ENCODE results near the gene CD96.

The CD96 gene

DNA sequence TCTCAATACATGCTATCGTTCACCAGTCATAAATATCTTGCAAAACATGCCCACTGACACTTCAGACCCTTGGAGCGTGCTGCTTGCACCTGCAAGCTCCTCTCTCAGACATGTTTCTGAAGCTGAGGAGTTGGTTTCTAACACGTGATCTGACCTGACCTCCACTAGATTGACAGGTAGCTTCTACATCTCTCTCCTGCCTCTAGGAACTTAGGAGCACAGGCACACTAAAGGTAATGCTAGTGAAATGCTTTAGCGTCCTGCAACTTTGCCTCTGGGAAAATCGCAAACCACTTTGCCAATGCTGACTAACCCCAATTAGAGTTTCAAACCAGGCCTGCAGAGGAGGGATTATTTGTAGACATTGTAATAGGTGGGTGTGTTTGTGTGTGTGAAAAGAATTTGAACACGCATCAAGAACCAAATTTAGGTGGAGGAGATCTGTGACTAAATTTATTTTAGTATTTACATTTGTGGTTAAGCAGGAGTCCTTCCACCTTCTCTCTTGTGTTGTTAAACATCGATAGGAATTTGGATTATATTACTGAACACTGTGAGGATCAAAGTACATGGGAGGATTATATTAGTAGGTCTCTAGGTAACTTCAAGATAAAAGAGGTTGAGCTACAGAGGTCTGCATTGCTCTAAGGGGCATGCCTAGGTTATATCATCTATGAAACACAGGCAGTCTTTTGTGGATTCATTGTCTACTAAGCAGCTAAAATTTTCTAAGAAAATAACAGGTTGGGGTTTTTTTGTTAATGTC lies 139.8 kb downstream of the CD96 start:
- DNase-seq = no peak

DNA sequence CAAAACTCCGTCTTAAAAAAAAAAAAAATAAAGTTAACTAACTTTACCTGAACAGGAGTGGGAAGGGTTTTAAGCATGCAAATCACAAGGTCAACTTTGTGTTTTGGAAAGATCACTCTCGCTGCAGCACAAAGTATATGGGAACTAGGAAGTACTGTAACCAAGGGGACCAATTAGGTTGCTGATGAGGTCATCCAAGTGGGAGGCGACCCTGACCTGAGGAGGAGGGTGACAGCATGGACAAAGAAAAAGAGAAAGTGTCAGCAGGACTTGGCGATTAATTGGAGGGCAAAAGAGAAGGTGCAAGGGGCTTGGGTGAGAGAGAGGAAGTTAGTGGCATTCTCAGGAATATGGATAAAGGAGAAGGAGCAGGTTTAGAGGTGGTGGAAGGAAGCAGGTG lies 142.6 kb downstream of the CD96 start:
- DNase-seq = no peak

GRCh38 chr3:111688190-111688800 lies 146.3 kb downstream of the CD96 start:
- DNase-seq = no peak

DNA sequence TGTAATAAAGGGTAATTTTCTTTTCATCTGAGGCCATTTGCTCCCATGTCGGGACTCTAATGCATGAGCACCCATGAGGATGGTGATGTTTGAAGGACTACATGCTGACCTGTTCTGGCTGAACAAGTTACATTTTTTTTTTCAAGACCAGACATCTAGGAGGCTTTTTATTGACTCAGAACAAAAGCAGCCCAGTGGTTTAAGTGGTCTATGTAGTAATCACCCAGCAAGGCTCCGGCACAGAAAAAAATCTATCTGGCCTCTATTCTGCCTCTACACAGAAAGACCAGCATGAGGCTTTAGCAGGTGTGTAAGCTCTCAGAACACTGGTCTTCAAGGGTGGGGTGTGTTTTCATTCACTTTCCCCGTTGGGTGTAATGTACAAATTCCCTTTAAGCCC lies 148.2 kb downstream of the CD96 start:
- no peak for DNase-seq

DNA sequence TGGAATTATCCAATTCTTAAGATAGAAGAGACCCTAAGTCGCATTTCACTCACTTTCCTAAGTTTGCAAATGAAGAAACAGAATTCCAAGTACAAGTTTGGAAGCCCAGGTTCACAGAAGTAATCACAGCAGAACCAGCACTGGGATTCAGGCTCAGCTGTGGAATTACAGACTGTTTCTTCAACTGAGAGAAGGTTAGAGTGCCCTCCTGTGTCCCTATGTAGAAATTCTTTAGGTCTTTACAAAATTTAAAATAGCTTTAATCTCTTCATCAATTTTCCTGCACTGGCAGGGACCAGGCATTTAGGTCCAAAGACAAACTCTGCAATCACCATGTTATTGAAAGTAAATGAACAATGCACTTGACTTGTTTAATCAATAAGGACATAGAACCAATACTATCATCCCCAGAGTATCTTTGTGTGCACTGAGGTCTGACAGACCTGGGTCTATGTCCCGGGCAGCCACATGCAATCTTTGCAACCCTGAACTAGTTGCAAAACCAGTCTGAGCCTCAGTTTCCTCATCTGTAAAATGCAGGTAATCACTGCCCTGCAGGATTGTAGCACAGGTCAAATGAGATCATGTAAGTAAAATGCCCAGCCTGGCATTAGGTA lies 149.4 kb downstream of the CD96 start:
- DNase-seq = peak in 1 of 2 experiments; percentile 40

- DNase-seq = no peak
These were observed 150.9 kb downstream of the CD96 start for GRCh38 chr3:111692593-111693552.

DNA sequence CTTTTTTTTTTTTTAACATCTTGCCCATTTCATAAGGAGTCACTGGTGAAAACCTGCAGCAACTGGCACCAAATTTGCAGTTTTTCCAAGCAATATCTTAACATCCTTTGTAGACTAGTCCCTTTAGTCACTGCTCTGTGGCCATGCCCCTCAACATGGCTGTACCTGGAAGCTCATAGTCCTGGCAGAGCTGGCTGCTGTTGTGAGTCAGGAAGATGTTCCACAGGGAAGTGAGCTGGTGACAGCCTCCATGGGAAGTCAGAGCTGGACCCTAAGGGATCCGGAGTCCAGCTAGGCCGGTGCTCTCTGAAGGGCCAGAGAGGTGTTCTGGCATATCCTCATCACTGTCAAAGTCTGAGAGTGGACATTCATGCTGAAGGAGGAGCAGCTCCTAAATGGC lies 152.5 kb downstream of the CD96 start:
- DNase-seq = no peak

- DNase-seq = no peak
These were observed 153.7 kb downstream of the CD96 start for GRCh38 chr3:111695636-111696117.

DNA sequence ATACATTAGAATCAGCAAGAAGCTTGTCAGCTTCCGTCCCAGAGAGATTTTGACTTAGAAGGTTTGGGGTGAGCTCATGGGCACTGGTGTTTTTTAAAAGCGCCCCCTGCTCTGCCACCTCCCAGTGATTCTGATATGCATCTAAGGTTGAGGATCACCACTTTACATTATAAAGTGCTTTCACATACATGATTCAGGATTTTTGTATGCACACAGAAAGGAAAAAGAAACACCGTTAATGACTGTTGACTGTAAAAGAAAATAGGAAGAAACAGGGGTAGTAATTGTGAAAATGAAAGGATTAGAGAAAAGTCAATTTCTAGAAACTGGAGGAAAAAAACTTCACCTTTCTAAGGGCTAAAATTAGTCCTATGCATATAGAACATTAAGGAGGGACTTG lies 158.1 kb downstream of the CD96 start:
- no peak for DNase-seq

GRCh38 chr3:111701292-111701906 lies 159.4 kb downstream of the CD96 start:
- no peak for DNase-seq

Data from NCI-H526 (cell line).